Lung (tissue), 12 donors: ENCODE results near the gene AFDN. TPM values are rescaled to one million over a fixed set of nuclear protein-coding genes. Genes with fewer than 3 reads are reported as not detected.

Experiments used
- ATAC-seq: fragments of 200-7000 bp; cut with Tn5 transposase; one replicate; pipeline ENCODE4 v1.9.1; 2020; ENCODE audit warnings: moderate number of reproducible peaks; ENCODE audit not compliant: insufficient read depth, low FRiP score
- DNase-seq, 3 donors: peaks; one replicate each; pipeline ENCODE4 v3.0.0-alpha.2; 2013 to 2017
- H3K27ac ChIP-seq, 2 donors: one replicate each; pipeline ENCODE4 v1.5.1; 2013; ENCODE audit warnings: mild to moderate bottlenecking in 2 of 2, moderate library complexity in 2 of 2, control low read depth in 1 of 2, inconsistent platforms in 1 of 2, low read depth in 1 of 2, low read length in 1 of 2
- H3K27me3 ChIP-seq, 3 donors: one replicate each; pipeline ENCODE4 v1.5.1; 2013; ENCODE audit warnings: low read length in 2 of 3; ENCODE audit not compliant: control insufficient read depth in 3 of 3, insufficient read depth in 3 of 3
- H3K36me3 ChIP-seq, 4 donors: one replicate each; pipeline ENCODE4 v1.5.1; 2013; ENCODE audit warnings: low read length in 4 of 4, mild to moderate bottlenecking in 1 of 4, moderate library complexity in 1 of 4; ENCODE audit not compliant: control insufficient read depth in 4 of 4, insufficient read depth in 4 of 4
- H3K4me1 ChIP-seq, 5 donors: one replicate each; pipeline ENCODE4 v1.5.1; 2013; ENCODE audit warnings: low read length in 5 of 5, mild to moderate bottlenecking in 2 of 5, moderate library complexity in 1 of 5; ENCODE audit not compliant: control insufficient read depth in 5 of 5, insufficient read depth in 5 of 5
- H3K4me3 ChIP-seq: one replicate; pipeline ENCODE4 v1.5.1; 2013; ENCODE audit warnings: mild to moderate bottlenecking, control low read depth, moderate library complexity
- H3K9ac ChIP-seq, 2 donors: one replicate each; pipeline ENCODE4 v1.5.1; 2013; ENCODE audit warnings: low read length in 2 of 2, control low read depth in 1 of 2; ENCODE audit not compliant: insufficient read depth in 1 of 2
- H3K9me3 ChIP-seq, 4 donors: one replicate each; pipeline ENCODE4 v1.5.1; 2013; ENCODE audit warnings: low read length in 3 of 4, mild to moderate bottlenecking in 1 of 4, moderate library complexity in 1 of 4; ENCODE audit not compliant: control insufficient read depth in 4 of 4, insufficient read depth in 3 of 4
- WGBS, 2 donors: extraction: QIAGEN DNeasy Blood & Tissue Kit; methylation state at CpG; one replicate each; pipeline ENCODE4 v1.1.7; 2013; 5-methylcytosine and 5-hydroxymethylcytosine counted together
- polyA plus RNA-seq, 2 donors: library from polyadenylated mRNA; stranded (reverse); fragments of 200-250 nt; gene quantifications; one replicate each; pipeline ENCODE4 v1.2.1, GENCODE V29; 2013
- total RNA-seq, 2 donors: library from RNA; depleted of rRNA in 1 of 2; stranded (reverse); fragments of >200 nt in 1 of 2; gene quantifications; one replicate each; pipeline ENCODE4 v1.2.1, GENCODE V29; 2014 to 2021
- TF ChIP-seq, protein P1 (sequence below): IDR thresholded peaks from 2 replicates; pipeline ENCODE4 v1.5.1; 2012; ENCODE audit warnings: mild to moderate bottlenecking; ENCODE audit errors: control extremely low read depth, extremely low read depth
- donor health status: control.
- donor health status: control.
- donor health status: Bipolar disorder and iron deficiency.
- donor health status: healthy.
- donor health status: DM: yes; HTN: yes; CAD: no.

AFDN gene
- total and polyA plus RNA-seq, 4 donors = 47.6 to 407 (median 117) TPM

- Histone ChIP-seq H3K27ac (no peak overlapping the region), H3K4me3 (no peak overlapping the region), H3K27me3 (no peaks in the 10 kb centered on the region), H3K9ac (no peak overlapping the region), H3K4me1 (no peaks in the 10 kb centered on the region), H3K36me3 (peaks cover 26 to 68% (median 35%) of the 10 kb centered on the region in 4 donors), H3K9me3 (no peaks in the 10 kb centered on the region)
- TF ChIP-seq, protein P1, sequence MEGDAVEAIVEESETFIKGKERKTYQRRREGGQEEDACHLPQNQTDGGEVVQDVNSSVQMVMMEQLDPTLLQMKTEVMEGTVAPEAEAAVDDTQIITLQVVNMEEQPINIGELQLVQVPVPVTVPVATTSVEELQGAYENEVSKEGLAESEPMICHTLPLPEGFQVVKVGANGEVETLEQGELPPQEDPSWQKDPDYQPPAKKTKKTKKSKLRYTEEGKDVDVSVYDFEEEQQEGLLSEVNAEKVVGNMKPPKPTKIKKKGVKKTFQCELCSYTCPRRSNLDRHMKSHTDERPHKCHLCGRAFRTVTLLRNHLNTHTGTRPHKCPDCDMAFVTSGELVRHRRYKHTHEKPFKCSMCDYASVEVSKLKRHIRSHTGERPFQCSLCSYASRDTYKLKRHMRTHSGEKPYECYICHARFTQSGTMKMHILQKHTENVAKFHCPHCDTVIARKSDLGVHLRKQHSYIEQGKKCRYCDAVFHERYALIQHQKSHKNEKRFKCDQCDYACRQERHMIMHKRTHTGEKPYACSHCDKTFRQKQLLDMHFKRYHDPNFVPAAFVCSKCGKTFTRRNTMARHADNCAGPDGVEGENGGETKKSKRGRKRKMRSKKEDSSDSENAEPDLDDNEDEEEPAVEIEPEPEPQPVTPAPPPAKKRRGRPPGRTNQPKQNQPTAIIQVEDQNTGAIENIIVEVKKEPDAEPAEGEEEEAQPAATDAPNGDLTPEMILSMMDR = no peak
- ATAC-seq (no peak), DNase-seq (no peak)
- 92 to 93% methylated on average over 8 of the region's 8 CpGs for WGBS, 2 donors
Measured at GRCh38 chr6:167920165-167920564, 93.5 kb downstream of the AFDN start.

- Histone ChIP-seq H3K36me3 (peaks cover 29 to 67% (median 38%) of the 10 kb centered on the region in 4 donors), H3K27me3 (no peaks in the 10 kb centered on the region)
Measured at GRCh38 chr6:167921831-167922230, 95.1 kb downstream of the AFDN start.

GRCh38 chr6:167925026-167925425, 98.3 kb downstream of the AFDN start:
- DNase-seq (no peak), ATAC-seq (peak; percentile 32)
- Histone ChIP-seq H3K9ac (no peak overlapping the region), H3K27ac (peak overlapping the region in 1 of 2 donors; percentile 56), H3K4me1 (no peaks in the 10 kb centered on the region), H3K4me3 (no peak overlapping the region), H3K36me3 (peaks cover 27 to 66% (median 37%) of the 10 kb centered on the region in 4 donors), H3K27me3 (no peaks in the 10 kb centered on the region), H3K9me3 (no peaks in the 10 kb centered on the region)
- TF ChIP-seq, protein P1 = no peak
- WGBS, 2 donors = 88 to 90% methylated on average over 7 of the region's 7 CpGs

More at GRCh38 chr6:167921831-167922230, 95.1 kb downstream of the AFDN start:
- ATAC-seq (no peak), DNase-seq (no peak)
- Histone ChIP-seq H3K27ac (no peak overlapping the region), H3K4me3 (no peak overlapping the region), H3K4me1 (no peaks in the 10 kb centered on the region), H3K9ac (no peak overlapping the region), H3K9me3 (no peaks in the 10 kb centered on the region)
- TF ChIP-seq, protein P1 = no peak
- WGBS, 2 donors = 83 to 94% methylated on average over 6 of the region's 6 CpGs

DNA sequence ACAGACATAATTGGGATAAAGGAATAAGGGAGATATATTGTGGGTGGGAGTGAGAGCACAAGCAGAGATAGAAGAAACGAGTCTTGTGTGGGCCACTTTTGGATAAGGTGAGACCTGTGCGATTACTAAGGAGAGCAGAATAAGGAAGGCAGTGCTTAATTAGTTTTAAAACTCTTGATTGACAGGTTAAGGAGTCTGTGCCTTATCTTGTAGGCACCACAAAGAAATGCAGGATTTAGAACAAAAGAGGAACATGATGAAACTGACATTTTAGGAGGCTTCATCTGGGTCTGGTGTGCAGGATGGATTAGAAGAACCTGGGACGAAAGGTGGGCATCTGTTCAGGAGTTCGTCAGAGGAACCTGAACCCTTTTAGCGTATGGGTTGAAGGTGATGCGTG, 100.5 kb downstream of the AFDN start:
- no peak for ATAC-seq
- H3K4me3 ChIP-seq = no peak overlapping the region
- H3K9me3 ChIP-seq = no peaks in the 10 kb centered on the region
- peaks cover 27 to 79% (median 44%) of the 10 kb centered on the region in 4 donors for H3K36me3 ChIP-seq
- WGBS, 2 donors = 94% methylated on average over 6 of the region's 6 CpGs
- peaks cover 0 to 8% (median 0%) of the 10 kb centered on the region in 5 donors for H3K4me1 ChIP-seq
- H3K9ac ChIP-seq = no peak overlapping the region
- TF ChIP-seq, protein P1 = no peak
- no peak overlapping the region for H3K27ac ChIP-seq
- DNase-seq = no peak
- no peaks in the 10 kb centered on the region for H3K27me3 ChIP-seq
